Measurements from ENCODE around the gene HIGD1C.
"Not testable (repeated sequence)": the region's sequence is repeated elsewhere in the genome, so short reads cannot be mapped to it uniquely, and the experiment has no call there.

HIGD1C gene

GRCh38 chr12:50952510-50952909, at the start of gene HIGD1C:
HIGD1C (plus strand) TSS chr12:50952544; CDS start chr12:50953999, 1,455 bp downstream.
- no peak for TF ChIP-seq ZFX (IDR thresholded peaks at IDR 0.05; ENCODE audit: borderline replicate concordance)
- no peak for TF ChIP-seq CTCF (IDR thresholded peaks at IDR 0.05)
- H3K27ac ChIP-seq, result no peak within 1 kb of the TSS

GRCh38 chr12:50908479-50908878, 43.9 kb upstream of the HIGD1C start:
- H3K27ac ChIP-seq, result not testable (repeated sequence)

GRCh38 chr12:50912361-50912760, 40.0 kb upstream of the HIGD1C start:
- H3K27ac ChIP-seq, result not testable (repeated sequence)

- H3K27ac ChIP-seq, result no peak overlapping the region
- no peak for TF ChIP-seq ZFX (IDR thresholded peaks at IDR 0.05; ENCODE audit: borderline replicate concordance)
- TF ChIP-seq CTCF (IDR thresholded peaks at IDR 0.05), result no peak
Observed at GRCh38 chr12:50913224-50913623, 39.1 kb upstream of the HIGD1C start.

GRCh38 chr12:50914872-50915484, 37.4 kb upstream of the HIGD1C start:
- TF ChIP-seq ZFX (IDR thresholded peaks at IDR 0.05; ENCODE audit: borderline replicate concordance) (no peak), CTCF (IDR thresholded peaks at IDR 0.05) (no peak)

GRCh38 chr12:50916292-50916691, 36.1 kb upstream of the HIGD1C start:
- TF ChIP-seq CTCF (IDR thresholded peaks at IDR 0.05) (no peak), ZFX (IDR thresholded peaks at IDR 0.05; ENCODE audit: borderline replicate concordance) (no peak)
- no peak overlapping the region for H3K27ac ChIP-seq

More at GRCh38 chr12:50914872-50915484, 37.4 kb upstream of the HIGD1C start:
- no peak overlapping the region for H3K27ac ChIP-seq

- H3K27ac ChIP-seq, result no peak overlapping the region
Observed at GRCh38 chr12:50918584-50919316, 33.6 kb upstream of the HIGD1C start.

More at GRCh38 chr12:50918584-50919316, 33.6 kb upstream of the HIGD1C start:
- TF ChIP-seq CTCF (IDR thresholded peaks at IDR 0.05) (no peak), ZFX (IDR thresholded peaks at IDR 0.05; ENCODE audit: borderline replicate concordance) (no peak)
